SK-N-SH treated with all-trans-retinoic acid at 6 μM for 48 hours (cell line): ENCODE results near the gene COG2.

Experiments
- ATAC-seq: fragments of 200-7000 bp; cut with Tn5 transposase; 3 replicates; pipeline ENCODE4 v1.9.1; 2020; ENCODE audit warnings: mild to moderate bottlenecking, moderate library complexity
- ARNTL ChIP-seq: fragments of 450-650 bp; formaldehyde crosslinking; IDR thresholded peaks from 2 replicates; pipeline ENCODE4 v1.5.0; 2020; ENCODE audit warnings: low read depth, mild to moderate bottlenecking, moderate library complexity, borderline replicate concordance
- BACH2 ChIP-seq: fragments of 250-450 bp; sonication (Bioruptor Pico); IDR thresholded peaks from 2 replicates; pipeline ENCODE4 v1.9.0; 2021; ENCODE audit warnings: mild to moderate bottlenecking, borderline replicate concordance
- CSDC2 ChIP-seq: fragments of 250-450 bp; sonication (Bioruptor Pico); IDR thresholded peaks from 2 replicates; pipeline ENCODE4 v1.5.0; 2020; ENCODE audit warnings: mild to moderate bottlenecking, moderate library complexity
- ESRRG ChIP-seq: fragments of 250-450 bp; sonication (Bioruptor Pico); IDR thresholded peaks from 2 replicates; pipeline ENCODE4 v1.6.1; 2021; ENCODE audit warnings: mild to moderate bottlenecking
- GLIS3 ChIP-seq: fragments of 250-450 bp; sonication (Bioruptor Pico); IDR thresholded peaks from 2 replicates; pipeline ENCODE4 v1.5.0; 2020; ENCODE audit warnings: mild to moderate bottlenecking, moderate library complexity
- ISL1 ChIP-seq: fragments of 250-450 bp; sonication (Bioruptor Pico); IDR thresholded peaks from 2 replicates; pipeline ENCODE4 v2.1.2; 2022; ENCODE audit warnings: mild to moderate bottlenecking, moderate library complexity
- OSR1 ChIP-seq: fragments of 250-450 bp; sonication (Bioruptor Pico); IDR thresholded peaks from 2 replicates; pipeline ENCODE4 v1.8.0; 2022; ENCODE audit warnings: moderate library complexity, mild to moderate bottlenecking, inconsistent platforms
- PPARA ChIP-seq: fragments of 250-450 bp; sonication (Bioruptor Pico); IDR thresholded peaks from 2 replicates; pipeline ENCODE4 v1.5.0; 2020; ENCODE audit warnings: mild to moderate bottlenecking, borderline replicate concordance
- RARB ChIP-seq: fragments of 250-450 bp; sonication (Bioruptor Pico); IDR thresholded peaks from 2 replicates; pipeline ENCODE4 v1.8.0; 2021; ENCODE audit warnings: mild to moderate bottlenecking, moderate library complexity
- SNAI2 ChIP-seq: fragments of 250-450 bp; sonication (Bioruptor Pico); IDR thresholded peaks from 2 replicates; pipeline ENCODE4 v1.5.0; 2020; ENCODE audit warnings: mild to moderate bottlenecking, moderate library complexity
- TCF4 ChIP-seq: fragments of 250-450 bp; sonication (Bioruptor Pico); IDR thresholded peaks from 2 replicates; pipeline ENCODE4 v1.8.0; 2021; ENCODE audit warnings: mild to moderate bottlenecking, moderate library complexity, borderline replicate concordance
- TOX ChIP-seq: fragments of 250-450 bp; sonication (Bioruptor Pico); IDR thresholded peaks from 2 replicates; pipeline ENCODE4 v1.8.0; 2021; ENCODE audit warnings: mild to moderate bottlenecking, moderate library complexity, borderline replicate concordance
- ZC3H10 ChIP-seq: fragments of 250-450 bp; sonication (Bioruptor Pico); IDR thresholded peaks from 2 replicates; pipeline ENCODE4 v1.5.1; 2021; ENCODE audit warnings: mild to moderate bottlenecking, moderate library complexity
- ZFP3 ChIP-seq: fragments of 250-450 bp; sonication (Bioruptor Pico); IDR thresholded peaks from 2 replicates; pipeline ENCODE4 v1.5.0; 2020; ENCODE audit warnings: mild to moderate bottlenecking, moderate library complexity
- ZNF565 ChIP-seq: fragments of 450-650 bp; formaldehyde crosslinking; conservative IDR thresholded peaks from 2 replicates; pipeline ENCODE4 v1.5.0; 2020; ENCODE audit warnings: low read depth, mild to moderate bottlenecking, moderate library complexity
- ZNF70 ChIP-seq: fragments of 450-650 bp; formaldehyde crosslinking; IDR thresholded peaks from 2 replicates; pipeline ENCODE4 v1.5.0; 2020; ENCODE audit warnings: mild to moderate bottlenecking, moderate library complexity
- ZNF8 ChIP-seq: fragments of 450-650 bp; formaldehyde crosslinking; IDR thresholded peaks from 2 replicates; pipeline ENCODE4 v1.5.0; 2020; ENCODE audit warnings: mild to moderate bottlenecking, moderate library complexity
- TF ChIP-seq, protein P1 (sequence below): fragments of 250-450 bp; sonication (Bioruptor Pico); IDR thresholded peaks from 2 replicates; pipeline ENCODE4 v1.5.1; 2021; ENCODE audit warnings: mild to moderate bottlenecking, moderate library complexity
- TF ChIP-seq, protein P2 (sequence below): fragments of 250-450 bp; sonication (Bioruptor Pico); IDR thresholded peaks from 2 replicates; pipeline ENCODE4 v1.8.0; 2020; ENCODE audit warnings: mild to moderate bottlenecking, moderate library complexity, borderline replicate concordance
- TF ChIP-seq, protein P3 (sequence below): fragments of 250-450 bp; sonication (Bioruptor Pico); IDR thresholded peaks from 2 replicates; pipeline ENCODE4 v1.5.0; 2020; ENCODE audit warnings: mild to moderate bottlenecking, moderate library complexity
- TF ChIP-seq, protein P4 (sequence below): fragments of 250-450 bp; sonication (Bioruptor Pico); IDR thresholded peaks from 2 replicates; pipeline ENCODE4 v1.8.0; 2021; ENCODE audit warnings: low read depth, mild to moderate bottlenecking, moderate library complexity, borderline replicate concordance
- TF ChIP-seq, protein P5 (sequence below): fragments of 250-450 bp; sonication (Bioruptor Pico); IDR thresholded peaks from 2 replicates; pipeline ENCODE4 v1.5.1; 2020; ENCODE audit warnings: low read depth, mild to moderate bottlenecking, moderate library complexity

Gene COG2

DNA sequence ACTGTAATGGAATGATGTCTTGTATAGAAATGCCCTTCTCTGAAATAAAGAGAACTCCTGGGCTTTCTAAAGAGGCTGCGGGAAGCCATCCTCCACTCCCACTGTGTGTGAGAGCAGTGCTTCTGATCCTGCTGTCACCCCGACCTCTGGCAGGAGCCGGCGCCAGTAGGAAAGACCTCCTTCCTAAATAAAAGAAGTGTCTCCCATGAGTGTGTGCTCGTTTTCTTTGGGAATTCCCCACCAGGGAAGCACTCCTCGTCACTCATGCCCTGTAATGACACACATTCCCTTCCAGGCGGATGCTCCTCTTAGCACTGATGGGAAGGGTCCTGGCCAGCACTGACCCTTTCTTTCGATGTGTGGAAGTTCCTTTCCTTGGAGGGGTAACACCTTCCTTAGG, 51.5 kb downstream of the COG2 start:
- no peak for ATAC-seq
- TF ChIP-seq SNAI2 (CRISPR knock-in tag) (no peak), TCF4 (CRISPR knock-in tag) (no peak), GLIS3 (CRISPR knock-in tag) (no peak), PPARA (CRISPR knock-in tag) (no peak), BACH2 (CRISPR knock-in tag) (no peak), ISL1 (CRISPR knock-in tag) (no peak), CSDC2 (CRISPR knock-in tag) (no peak), OSR1 (CRISPR knock-in tag) (no peak), ZFP3 (CRISPR knock-in tag) (no peak), RARB (no peak), ZNF565 (CRISPR knock-in tag) (no peak), ARNTL (CRISPR knock-in tag) (no peak), ZNF8 (CRISPR knock-in tag) (no peak), ZNF70 (CRISPR knock-in tag) (no peak), ZC3H10 (CRISPR knock-in tag) (no peak)
- TF ChIP-seq, protein P1, sequence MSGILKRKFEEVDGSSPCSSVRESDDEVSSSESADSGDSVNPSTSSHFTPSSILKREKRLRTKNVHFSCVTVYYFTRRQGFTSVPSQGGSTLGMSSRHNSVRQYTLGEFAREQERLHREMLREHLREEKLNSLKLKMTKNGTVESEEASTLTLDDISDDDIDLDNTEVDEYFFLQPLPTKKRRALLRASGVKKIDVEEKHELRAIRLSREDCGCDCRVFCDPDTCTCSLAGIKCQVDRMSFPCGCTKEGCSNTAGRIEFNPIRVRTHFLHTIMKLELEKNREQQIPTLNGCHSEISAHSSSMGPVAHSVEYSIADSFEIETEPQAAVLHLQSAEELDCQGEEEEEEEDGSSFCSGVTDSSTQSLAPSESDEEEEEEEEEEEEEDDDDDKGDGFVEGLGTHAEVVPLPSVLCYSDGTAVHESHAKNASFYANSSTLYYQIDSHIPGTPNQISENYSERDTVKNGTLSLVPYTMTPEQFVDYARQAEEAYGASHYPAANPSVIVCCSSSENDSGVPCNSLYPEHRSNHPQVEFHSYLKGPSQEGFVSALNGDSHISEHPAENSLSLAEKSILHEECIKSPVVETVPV, result no peak
- TF ChIP-seq, protein P2, sequence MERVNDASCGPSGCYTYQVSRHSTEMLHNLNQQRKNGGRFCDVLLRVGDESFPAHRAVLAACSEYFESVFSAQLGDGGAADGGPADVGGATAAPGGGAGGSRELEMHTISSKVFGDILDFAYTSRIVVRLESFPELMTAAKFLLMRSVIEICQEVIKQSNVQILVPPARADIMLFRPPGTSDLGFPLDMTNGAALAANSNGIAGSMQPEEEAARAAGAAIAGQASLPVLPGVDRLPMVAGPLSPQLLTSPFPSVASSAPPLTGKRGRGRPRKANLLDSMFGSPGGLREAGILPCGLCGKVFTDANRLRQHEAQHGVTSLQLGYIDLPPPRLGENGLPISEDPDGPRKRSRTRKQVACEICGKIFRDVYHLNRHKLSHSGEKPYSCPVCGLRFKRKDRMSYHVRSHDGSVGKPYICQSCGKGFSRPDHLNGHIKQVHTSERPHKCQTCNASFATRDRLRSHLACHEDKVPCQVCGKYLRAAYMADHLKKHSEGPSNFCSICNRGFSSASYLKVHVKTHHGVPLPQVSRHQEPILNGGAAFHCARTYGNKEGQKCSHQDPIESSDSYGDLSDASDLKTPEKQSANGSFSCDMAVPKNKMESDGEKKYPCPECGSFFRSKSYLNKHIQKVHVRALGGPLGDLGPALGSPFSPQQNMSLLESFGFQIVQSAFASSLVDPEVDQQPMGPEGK (CRISPR knock-in tag), result no peak
- TF ChIP-seq, protein P3, sequence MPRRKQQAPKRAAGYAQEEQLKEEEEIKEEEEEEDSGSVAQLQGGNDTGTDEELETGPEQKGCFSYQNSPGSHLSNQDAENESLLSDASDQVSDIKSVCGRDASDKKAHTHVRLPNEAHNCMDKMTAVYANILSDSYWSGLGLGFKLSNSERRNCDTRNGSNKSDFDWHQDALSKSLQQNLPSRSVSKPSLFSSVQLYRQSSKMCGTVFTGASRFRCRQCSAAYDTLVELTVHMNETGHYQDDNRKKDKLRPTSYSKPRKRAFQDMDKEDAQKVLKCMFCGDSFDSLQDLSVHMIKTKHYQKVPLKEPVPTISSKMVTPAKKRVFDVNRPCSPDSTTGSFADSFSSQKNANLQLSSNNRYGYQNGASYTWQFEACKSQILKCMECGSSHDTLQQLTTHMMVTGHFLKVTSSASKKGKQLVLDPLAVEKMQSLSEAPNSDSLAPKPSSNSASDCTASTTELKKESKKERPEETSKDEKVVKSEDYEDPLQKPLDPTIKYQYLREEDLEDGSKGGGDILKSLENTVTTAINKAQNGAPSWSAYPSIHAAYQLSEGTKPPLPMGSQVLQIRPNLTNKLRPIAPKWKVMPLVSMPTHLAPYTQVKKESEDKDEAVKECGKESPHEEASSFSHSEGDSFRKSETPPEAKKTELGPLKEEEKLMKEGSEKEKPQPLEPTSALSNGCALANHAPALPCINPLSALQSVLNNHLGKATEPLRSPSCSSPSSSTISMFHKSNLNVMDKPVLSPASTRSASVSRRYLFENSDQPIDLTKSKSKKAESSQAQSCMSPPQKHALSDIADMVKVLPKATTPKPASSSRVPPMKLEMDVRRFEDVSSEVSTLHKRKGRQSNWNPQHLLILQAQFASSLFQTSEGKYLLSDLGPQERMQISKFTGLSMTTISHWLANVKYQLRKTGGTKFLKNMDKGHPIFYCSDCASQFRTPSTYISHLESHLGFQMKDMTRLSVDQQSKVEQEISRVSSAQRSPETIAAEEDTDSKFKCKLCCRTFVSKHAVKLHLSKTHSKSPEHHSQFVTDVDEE (CRISPR knock-in tag), result no peak
- TF ChIP-seq, protein P4, sequence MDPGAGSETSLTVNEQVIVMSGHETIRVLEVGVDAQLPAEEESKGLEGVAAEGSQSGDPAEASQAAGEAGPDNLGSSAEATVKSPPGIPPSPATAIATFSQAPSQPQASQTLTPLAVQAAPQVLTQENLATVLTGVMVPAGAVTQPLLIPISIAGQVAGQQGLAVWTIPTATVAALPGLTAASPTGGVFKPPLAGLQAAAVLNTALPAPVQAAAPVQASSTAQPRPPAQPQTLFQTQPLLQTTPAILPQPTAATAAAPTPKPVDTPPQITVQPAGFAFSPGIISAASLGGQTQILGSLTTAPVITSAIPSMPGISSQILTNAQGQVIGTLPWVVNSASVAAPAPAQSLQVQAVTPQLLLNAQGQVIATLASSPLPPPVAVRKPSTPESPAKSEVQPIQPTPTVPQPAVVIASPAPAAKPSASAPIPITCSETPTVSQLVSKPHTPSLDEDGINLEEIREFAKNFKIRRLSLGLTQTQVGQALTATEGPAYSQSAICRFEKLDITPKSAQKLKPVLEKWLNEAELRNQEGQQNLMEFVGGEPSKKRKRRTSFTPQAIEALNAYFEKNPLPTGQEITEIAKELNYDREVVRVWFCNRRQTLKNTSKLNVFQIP (CRISPR knock-in tag), result no peak

DNA sequence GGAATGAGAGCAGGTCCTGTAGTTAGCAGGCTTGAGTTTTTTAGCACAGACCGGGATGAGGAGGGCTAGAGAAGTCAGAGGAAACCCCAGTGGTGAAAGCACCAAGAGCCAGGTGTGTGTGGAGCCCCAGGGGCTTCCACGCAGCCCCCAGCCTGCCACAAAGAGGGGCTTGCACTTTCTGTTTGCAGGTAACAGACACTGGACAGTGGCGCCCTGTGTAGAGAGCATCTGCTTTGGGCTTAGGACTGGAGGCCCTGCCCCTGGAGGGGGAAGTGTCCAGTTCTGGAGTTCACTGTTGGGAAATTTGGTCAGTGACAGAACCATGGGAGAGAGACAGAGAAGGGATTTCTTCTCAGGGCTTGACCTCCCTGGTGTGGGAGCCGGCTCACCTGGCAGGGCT, 52.2 kb downstream of the COG2 start:
- TF ChIP-seq OSR1 (CRISPR knock-in tag) (no peak), ZFP3 (CRISPR knock-in tag) (no peak), ISL1 (CRISPR knock-in tag) (no peak), ARNTL (CRISPR knock-in tag) (no peak), ESRRG (CRISPR knock-in tag) (no peak), PPARA (CRISPR knock-in tag) (no peak), RARB (no peak), ZNF8 (CRISPR knock-in tag) (no peak), GLIS3 (CRISPR knock-in tag) (no peak), TOX (CRISPR knock-in tag) (no peak)
- TF ChIP-seq, protein P4 (CRISPR knock-in tag), result no peak
- TF ChIP-seq, protein P5, sequence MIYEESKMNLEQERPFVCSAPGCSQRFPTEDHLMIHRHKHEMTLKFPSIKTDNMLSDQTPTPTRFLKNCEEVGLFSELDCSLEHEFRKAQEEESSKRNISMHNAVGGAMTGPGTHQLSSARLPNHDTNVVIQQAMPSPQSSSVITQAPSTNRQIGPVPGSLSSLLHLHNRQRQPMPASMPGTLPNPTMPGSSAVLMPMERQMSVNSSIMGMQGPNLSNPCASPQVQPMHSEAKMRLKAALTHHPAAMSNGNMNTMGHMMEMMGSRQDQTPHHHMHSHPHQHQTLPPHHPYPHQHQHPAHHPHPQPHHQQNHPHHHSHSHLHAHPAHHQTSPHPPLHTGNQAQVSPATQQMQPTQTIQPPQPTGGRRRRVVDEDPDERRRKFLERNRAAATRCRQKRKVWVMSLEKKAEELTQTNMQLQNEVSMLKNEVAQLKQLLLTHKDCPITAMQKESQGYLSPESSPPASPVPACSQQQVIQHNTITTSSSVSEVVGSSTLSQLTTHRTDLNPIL (CRISPR knock-in tag), result no peak
- TF ChIP-seq, protein P1, result no peak
- TF ChIP-seq, protein P3 (CRISPR knock-in tag), result no peak
- no peak for ATAC-seq
